OCI-LY7 (cell line): ENCODE data around the gene PITPNC1.

Source experiments
- EZH2phosphoT487 ChIP-seq: fragments of 200-600 bp; sonication (generic); IDR thresholded peaks from 2 replicates; pipeline ENCODE4 v1.6.1; 2018; ENCODE audit warnings: low read depth, borderline replicate concordance, mild to moderate bottlenecking, mixed run types, antibody characterized with exemption, low read length, moderate library complexity, mixed read lengths
- TF ChIP-seq, protein P1 (sequence below): fragments of 200-600 bp; sonication (generic); conservative IDR thresholded peaks from 2 replicates; pipeline ENCODE4 v1.5.1; 2014; ENCODE audit warnings: mild to moderate bottlenecking, antibody characterized with exemption, low read length, moderate library complexity, mixed read lengths

DNA sequence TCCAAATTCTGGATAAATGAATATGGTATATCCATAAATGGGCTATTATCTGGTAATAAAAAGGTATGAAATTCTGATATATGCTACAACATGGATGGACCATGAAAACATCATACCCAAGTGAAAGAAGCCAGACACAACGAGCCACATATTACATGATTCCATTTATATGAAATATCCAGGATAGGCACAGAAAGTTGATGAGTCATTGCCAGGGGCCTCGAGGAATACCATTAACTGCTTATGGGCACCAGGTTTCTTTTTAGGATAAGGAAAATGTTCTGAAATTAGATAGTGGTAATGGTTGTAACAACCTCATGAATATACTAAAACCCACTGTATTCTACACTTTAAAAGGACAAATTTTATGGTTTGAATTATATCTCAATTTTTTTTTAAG is 123.2 kb downstream of the PITPNC1 start:
- no peak for TF ChIP-seq EZH2phosphoT487
- TF ChIP-seq, protein P1, sequence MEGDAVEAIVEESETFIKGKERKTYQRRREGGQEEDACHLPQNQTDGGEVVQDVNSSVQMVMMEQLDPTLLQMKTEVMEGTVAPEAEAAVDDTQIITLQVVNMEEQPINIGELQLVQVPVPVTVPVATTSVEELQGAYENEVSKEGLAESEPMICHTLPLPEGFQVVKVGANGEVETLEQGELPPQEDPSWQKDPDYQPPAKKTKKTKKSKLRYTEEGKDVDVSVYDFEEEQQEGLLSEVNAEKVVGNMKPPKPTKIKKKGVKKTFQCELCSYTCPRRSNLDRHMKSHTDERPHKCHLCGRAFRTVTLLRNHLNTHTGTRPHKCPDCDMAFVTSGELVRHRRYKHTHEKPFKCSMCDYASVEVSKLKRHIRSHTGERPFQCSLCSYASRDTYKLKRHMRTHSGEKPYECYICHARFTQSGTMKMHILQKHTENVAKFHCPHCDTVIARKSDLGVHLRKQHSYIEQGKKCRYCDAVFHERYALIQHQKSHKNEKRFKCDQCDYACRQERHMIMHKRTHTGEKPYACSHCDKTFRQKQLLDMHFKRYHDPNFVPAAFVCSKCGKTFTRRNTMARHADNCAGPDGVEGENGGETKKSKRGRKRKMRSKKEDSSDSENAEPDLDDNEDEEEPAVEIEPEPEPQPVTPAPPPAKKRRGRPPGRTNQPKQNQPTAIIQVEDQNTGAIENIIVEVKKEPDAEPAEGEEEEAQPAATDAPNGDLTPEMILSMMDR = no peak
